Measurements from ENCODE around the gene RIN2.

Gene RIN2

DNA sequence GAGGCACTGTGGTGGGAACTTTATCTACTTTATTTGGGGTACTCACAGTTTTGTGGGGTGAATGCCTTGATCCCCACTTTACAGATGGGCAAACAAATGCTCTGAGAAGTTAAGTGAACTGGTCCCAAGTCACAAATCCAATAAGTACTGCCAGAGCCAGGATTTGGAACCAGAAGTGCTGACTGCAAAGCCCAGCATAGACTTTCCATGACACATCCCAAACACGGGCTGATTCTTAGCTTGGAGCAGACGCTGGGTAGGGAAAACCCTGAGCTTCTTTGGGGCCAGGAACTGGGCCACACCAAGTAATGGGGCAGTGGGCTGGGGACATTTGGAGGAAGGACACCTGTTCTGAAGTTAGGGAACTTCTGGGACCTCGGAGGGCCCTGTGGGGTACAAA lies 20.3 kb downstream of the RIN2 start:
- DNase-seq (ENCODE audit: low spot score in 2 of 2) (no peak), ATAC-seq (ENCODE audit: low read depth) (no peak)
- Mint-ChIP-seq H3K9me3 (peaks cover 3% of the 10 kb centered on the region), H3K4me3 (no peak overlapping the region), H3K36me3 (no peaks in the 10 kb centered on the region), H3K27ac (no peak overlapping the region), H3K4me1 (peaks cover 6% of the 10 kb centered on the region), H3K27me3 (peaks cover 4% of the 10 kb centered on the region)

DNA sequence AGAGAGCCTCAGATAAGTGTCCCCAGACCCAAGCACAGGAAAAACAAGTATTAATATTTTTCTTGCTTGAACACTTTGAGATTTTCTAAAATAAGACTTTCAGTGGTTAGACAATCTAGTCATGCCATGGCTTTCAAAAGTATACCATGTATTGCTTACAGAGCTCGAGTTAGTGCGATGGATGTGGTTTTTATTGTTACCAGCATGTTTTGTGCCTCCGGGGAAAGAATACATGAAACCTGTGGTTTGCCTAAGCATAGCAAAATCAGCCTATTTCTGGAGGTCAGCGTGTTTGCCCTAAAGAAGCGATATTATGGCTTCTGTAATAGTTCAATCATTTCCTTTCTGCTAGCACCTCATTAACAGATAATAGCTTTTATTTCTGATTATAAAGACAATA lies 21.6 kb downstream of the RIN2 start:
- Mint-ChIP-seq H3K4me3 (no peak overlapping the region), H3K27me3 (peaks cover 2% of the 10 kb centered on the region), H3K4me1 (peaks cover 7% of the 10 kb centered on the region), H3K9me3 (peaks cover 3% of the 10 kb centered on the region), H3K27ac (no peak overlapping the region), H3K36me3 (no peaks in the 10 kb centered on the region)
- DNase-seq (ENCODE audit: low spot score in 2 of 2) (no peak), ATAC-seq (ENCODE audit: low read depth) (no peak)

DNA sequence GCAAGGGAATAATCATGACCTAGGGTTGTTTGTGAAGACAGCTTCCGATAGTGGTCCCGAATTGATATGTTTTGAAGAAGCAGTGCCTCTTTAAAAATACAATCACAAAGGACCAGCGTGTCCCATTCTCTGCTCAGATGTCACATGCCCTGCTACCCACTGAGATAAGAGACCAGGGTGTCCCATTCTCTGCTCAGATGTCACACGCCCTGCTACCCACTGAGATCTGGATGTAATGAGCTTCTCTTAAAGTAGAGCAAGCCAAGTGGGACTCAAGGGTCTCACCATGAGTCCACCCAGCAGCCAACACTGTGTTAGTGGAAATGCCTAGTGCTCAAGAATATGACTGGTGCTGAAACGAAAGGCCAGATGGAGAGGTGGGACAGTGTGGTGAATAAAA lies 22.2 kb downstream of the RIN2 start:
- Mint-ChIP-seq H3K27ac (no peak overlapping the region), H3K9me3 (peaks cover 3% of the 10 kb centered on the region), H3K27me3 (peaks cover 2% of the 10 kb centered on the region), H3K4me1 (peaks cover 14% of the 10 kb centered on the region), H3K4me3 (no peak overlapping the region), H3K36me3 (no peaks in the 10 kb centered on the region)
- no peak for DNase-seq (ENCODE audit: low spot score in 2 of 2)
- no peak for ATAC-seq (ENCODE audit: low read depth)

DNA sequence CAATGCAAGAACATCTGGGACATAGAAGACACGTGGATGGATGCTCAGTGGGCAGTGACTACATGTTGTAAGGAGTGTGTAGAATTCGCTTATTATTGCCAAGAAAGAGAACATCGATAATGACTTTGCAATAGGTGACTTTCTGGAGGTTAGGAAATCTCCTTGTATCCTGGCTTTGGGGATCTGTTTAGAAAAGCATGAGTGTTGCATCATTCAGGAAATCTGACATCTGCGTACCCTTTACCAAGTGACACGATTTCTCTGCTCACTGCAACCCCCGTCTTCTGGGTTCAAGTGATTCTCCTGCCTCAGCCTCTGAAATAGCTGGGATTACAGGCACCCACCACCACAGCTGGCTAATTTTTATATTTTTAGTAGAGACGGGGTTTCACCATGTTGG lies 23.2 kb downstream of the RIN2 start:
- Mint-ChIP-seq H3K27me3 (peaks cover 4% of the 10 kb centered on the region), H3K27ac (no peak overlapping the region), H3K4me1 (peaks cover 16% of the 10 kb centered on the region), H3K9me3 (peaks cover 3% of the 10 kb centered on the region), H3K36me3 (no peaks in the 10 kb centered on the region), H3K4me3 (no peak overlapping the region)
- DNase-seq (ENCODE audit: low spot score in 2 of 2) (no peak), ATAC-seq (ENCODE audit: low read depth) (no peak)

DNA sequence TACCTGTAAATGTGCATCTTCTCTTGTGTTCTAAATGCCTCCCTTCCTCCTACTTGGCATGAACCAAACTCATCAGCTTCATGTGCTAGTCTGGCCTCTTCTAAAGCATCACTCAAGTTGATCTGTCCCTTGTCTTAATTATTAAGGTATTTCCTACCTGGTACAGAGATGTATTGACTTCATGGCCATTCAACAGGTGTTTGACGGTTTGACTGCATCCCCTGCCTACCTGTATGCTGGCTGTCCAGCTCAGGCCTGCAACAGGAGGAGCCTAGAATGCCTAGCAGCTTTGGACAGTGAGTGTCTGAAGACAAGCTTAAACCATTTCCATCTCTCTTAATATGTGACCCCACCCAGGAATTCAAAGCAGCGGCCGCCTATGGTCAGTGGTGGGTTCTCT lies 24.6 kb downstream of the RIN2 start:
- H3K9me3 Mint-ChIP-seq, result peaks cover 3% of the 10 kb centered on the region
- H3K4me1 Mint-ChIP-seq, result peaks cover 16% of the 10 kb centered on the region
- ATAC-seq (ENCODE audit: low read depth), result no peak
- no peaks in the 10 kb centered on the region for H3K36me3 Mint-ChIP-seq
- DNase-seq (ENCODE audit: low spot score in 2 of 2), result no peak
- H3K27me3 Mint-ChIP-seq, result peaks cover 2% of the 10 kb centered on the region
- H3K27ac Mint-ChIP-seq, result no peak overlapping the region
- H3K4me3 Mint-ChIP-seq, result no peak overlapping the region

DNA sequence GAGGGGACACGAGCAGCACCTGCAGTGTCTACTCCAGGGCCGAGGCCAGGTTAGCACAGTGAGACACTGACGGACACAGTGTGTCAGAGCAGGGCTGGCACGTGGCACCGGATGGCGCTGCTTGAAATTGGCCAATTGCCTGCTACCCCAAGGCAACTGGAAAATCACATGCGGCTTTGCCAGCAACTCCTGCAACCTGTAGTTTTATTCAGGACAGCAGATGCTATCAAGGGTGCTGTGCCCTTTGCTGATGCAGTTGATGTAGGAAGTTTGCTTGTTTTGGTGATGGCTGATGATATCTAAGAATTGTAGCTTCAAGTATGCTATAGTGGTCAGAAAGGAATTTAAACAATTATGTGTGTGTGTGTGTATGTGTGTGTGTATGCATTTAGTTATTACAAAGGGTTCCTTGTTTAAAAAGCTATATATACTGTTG lies 25.9 kb downstream of the RIN2 start:
- DNase-seq (ENCODE audit: low spot score in 2 of 2) (no peak), ATAC-seq (ENCODE audit: low read depth) (no peak)
- Mint-ChIP-seq H3K4me1 (peaks cover 16% of the 10 kb centered on the region), H3K9me3 (peaks cover 4% of the 10 kb centered on the region), H3K27me3 (peaks cover 2% of the 10 kb centered on the region), H3K27ac (no peak overlapping the region), H3K36me3 (no peaks in the 10 kb centered on the region), H3K4me3 (no peak overlapping the region)

DNA sequence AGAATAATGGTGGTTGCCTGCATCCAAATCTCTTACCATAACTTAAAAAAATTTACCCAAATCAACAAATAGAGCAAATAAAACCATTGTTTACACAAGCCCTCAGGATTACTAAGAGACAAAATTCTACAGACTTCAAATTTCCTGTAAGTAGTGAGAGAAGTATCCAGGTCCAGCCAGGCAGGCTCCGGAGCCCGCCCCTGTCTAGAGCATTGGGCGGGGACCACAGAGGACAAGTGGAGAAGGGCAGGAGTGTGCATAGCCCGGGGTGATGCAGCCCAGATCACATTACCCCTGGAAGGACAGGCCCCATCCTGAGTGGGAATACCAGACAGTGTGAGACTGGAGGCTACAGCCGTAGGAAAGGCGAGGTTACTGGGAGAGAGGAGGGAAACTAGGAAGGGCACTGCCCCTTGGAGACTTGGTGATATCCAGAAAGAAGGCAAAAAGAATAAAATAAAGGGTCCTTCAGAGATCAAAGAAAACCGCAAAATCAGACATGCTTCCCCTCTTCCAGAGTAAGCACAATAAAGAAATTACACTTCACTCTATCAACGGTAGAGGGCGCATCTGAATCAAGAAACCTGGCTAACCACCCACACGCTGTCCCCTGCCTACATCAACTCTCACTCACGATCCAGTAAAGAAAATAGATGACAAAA lies 26.6 kb downstream of the RIN2 start:
- Mint-ChIP-seq H3K27ac (no peak overlapping the region), H3K27me3 (peaks cover 2% of the 10 kb centered on the region), H3K4me3 (no peak overlapping the region), H3K9me3 (peaks cover 4% of the 10 kb centered on the region), H3K4me1 (peaks cover 16% of the 10 kb centered on the region), H3K36me3 (no peaks in the 10 kb centered on the region)
- peak; percentile 42 to 58 for DNase-seq (ENCODE audit: low spot score in 2 of 2)
- peak; percentile 86 for ATAC-seq (ENCODE audit: low read depth)

DNA sequence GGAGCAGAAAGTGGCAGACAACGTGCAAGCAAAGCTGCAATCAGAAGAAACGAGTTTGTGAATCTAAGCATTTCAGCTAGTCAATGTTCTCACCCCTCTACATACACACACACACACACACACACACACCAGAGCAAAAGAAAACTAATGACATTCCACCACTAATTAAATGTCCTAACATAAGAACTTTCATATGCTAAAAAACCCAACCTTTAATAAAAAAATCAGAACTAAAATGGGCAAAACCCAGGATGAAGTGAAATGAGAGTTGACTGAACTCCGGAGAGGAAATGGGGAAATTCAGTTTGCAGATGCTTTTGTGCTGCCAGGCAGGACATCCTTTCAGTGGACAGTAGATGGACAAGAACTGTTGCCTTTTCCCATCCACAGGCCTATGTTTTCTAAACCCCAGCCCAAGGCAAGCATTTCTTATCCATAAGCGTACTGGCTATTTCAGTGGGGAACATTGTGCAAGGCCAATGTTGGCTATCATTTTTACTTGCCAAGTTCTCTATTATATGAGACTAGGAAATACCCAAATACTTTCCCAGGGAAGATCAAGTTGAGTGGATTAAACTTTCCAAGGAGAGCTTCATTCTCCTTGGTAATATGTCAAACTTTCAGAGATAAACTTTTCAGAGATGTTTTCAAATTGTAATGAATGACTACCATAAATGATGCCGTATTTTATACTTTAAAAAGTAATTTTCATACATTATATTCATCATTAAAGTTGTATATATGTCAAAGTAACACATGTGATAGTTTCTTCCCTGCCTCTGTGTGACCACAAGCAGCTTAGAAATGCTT lies 27.3 kb downstream of the RIN2 start:
- H3K27ac Mint-ChIP-seq, result no peak overlapping the region
- H3K9me3 Mint-ChIP-seq, result peaks cover 4% of the 10 kb centered on the region
- ATAC-seq (ENCODE audit: low read depth), result no peak
- no peak for DNase-seq (ENCODE audit: low spot score in 2 of 2)
- no peaks in the 10 kb centered on the region for H3K36me3 Mint-ChIP-seq
- H3K27me3 Mint-ChIP-seq, result peaks cover 2% of the 10 kb centered on the region
- peaks cover 16% of the 10 kb centered on the region for H3K4me1 Mint-ChIP-seq
- no peak overlapping the region for H3K4me3 Mint-ChIP-seq

DNA sequence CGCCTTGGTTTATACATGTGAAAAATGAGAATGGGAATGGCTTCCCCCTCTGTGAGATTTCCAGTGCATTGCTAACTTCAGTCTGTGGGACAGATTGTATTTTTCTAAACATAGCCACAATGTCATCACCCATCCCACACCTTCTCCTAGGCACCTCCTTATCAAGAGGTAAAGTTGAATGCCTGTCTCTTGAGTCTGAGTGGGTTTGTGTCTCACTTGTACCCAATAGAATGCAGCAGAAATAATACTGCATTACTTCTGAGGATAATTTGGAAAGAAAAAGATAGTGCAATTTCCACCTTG lies 27.9 kb downstream of the RIN2 start:
- Mint-ChIP-seq H3K36me3 (no peaks in the 10 kb centered on the region), H3K4me1 (peaks cover 12% of the 10 kb centered on the region), H3K27me3 (peaks cover 2% of the 10 kb centered on the region), H3K4me3 (no peak overlapping the region), H3K9me3 (peaks cover 2% of the 10 kb centered on the region), H3K27ac (no peak overlapping the region)
- no peak for DNase-seq (ENCODE audit: low spot score in 2 of 2)
- no peak for ATAC-seq (ENCODE audit: low read depth)

DNA sequence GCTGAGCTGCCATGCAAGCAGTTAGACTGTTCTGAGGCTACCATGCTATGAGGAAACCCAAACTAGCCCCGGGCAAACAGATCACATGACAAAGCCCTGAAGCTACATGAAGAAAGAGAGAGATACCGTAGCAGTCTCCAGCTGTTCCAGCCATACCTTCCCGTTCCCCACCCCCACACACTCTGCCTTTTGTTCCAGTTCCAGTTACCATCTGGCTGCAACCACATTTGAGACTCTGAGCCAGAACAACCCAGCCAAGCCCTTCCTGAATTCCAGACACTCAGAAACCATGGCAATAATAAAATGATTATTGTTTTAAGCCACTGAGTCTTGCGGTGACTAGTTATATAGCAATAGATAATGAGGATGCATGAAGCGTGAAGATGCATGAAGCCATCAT lies 28.3 kb downstream of the RIN2 start:
- Mint-ChIP-seq H3K36me3 (no peaks in the 10 kb centered on the region), H3K4me3 (no peak overlapping the region), H3K27ac (no peak overlapping the region), H3K9me3 (peaks cover 2% of the 10 kb centered on the region), H3K4me1 (peaks cover 10% of the 10 kb centered on the region), H3K27me3 (peaks cover 2% of the 10 kb centered on the region)
- DNase-seq (ENCODE audit: low spot score in 2 of 2) (no peak), ATAC-seq (ENCODE audit: low read depth) (no peak)

DNA sequence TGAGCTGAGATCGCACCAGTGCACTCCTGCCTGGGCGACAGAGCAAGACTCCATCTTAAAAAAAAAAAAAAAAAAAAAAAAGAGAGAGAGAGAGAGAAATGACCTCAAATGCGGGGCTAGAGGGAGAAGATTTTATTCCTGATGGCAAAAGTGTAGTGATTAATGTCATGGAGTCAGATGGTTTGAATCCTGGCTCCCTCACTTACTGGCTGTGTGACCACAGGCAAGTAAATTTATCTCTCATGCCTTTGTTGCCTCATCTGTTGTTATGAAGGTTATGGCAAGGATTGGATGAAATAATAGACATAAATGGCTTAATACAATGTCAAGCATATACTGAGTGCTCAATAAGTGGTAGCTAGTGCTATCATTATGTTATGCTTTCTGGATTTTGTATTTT lies 29.3 kb downstream of the RIN2 start:
- H3K4me3 Mint-ChIP-seq, result no peak overlapping the region
- peaks cover 4% of the 10 kb centered on the region for H3K27me3 Mint-ChIP-seq
- no peak overlapping the region for H3K27ac Mint-ChIP-seq
- DNase-seq (ENCODE audit: low spot score in 2 of 2) (no peak), ATAC-seq (ENCODE audit: low read depth) (no peak)
- H3K9me3 Mint-ChIP-seq, result peaks cover 2% of the 10 kb centered on the region
- no peaks in the 10 kb centered on the region for H3K36me3 Mint-ChIP-seq
- peaks cover 10% of the 10 kb centered on the region for H3K4me1 Mint-ChIP-seq

DNA sequence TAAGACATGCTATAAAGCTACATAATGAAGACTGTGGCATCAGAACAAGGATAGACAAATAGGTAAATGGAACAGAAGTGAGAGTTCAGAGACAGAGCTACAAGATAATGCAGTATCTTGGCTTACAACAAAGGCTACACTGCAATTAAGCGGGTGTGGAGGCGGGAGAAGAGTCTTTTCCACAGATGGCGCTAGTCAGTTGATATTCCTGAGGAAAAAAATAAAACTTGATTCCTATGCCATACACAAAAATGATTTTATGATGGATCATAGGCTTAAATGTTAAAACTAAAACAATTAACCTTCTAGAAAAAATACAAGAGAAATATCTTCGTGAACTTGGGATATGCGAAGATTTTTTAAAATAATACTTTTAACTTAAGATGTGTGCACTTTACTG lies 31.0 kb downstream of the RIN2 start:
- H3K9me3 Mint-ChIP-seq, result peaks cover 2% of the 10 kb centered on the region
- no peak overlapping the region for H3K4me3 Mint-ChIP-seq

DNA sequence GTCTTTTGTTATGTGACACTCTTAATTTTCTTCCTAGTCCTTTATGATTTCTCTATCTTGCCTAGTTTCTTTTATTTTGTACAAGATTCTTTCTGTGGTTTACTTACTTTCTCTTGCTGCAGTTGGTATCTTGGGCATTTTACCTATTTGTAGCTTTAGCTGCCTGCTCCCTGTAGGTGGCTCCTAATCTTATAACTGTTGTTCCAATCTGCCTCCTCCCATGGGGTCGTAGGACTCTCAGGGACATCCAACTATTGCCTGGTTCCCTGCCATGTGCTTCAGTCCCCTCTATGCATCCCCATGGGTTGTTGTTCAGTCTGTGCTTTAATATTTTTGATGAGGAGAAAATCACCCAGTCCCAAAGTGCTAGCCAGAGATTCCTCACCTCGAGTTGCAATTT lies 31.4 kb downstream of the RIN2 start:
- H3K9me3 Mint-ChIP-seq, result peaks cover 2% of the 10 kb centered on the region
- ATAC-seq (ENCODE audit: low read depth), result no peak

More for the DNA sequence above, 31.0 kb downstream of the RIN2 start:
- Mint-ChIP-seq H3K36me3 (no peaks in the 10 kb centered on the region), H3K27me3 (peaks cover 6% of the 10 kb centered on the region), H3K27ac (no peak overlapping the region), H3K4me1 (peaks cover 10% of the 10 kb centered on the region)
- ATAC-seq (ENCODE audit: low read depth) (no peak), DNase-seq (ENCODE audit: low spot score in 2 of 2) (no peak)

DNA sequence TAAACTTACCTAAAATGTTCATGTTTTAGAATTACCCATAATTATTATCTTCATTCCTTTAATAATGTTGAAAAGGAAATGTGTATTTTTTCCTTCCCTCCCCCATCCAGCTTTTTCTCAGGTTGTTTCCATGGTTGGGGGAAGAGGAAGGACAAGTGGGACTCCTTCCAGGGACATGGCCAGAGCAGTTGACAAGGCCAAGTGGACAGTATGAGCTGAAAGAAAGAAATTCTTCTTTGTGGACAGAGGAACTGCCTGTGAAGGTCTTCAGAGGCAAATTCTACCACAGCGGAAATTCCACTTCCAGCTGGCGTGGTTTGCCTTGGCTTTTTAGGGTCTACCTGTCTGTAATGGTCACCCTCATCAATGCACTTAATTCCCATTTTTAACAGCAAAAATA lies 33.8 kb downstream of the RIN2 start:
- ATAC-seq (ENCODE audit: low read depth) (no peak), DNase-seq (ENCODE audit: low spot score in 2 of 2) (no peak)
- Mint-ChIP-seq H3K4me3 (no peak overlapping the region), H3K36me3 (no peaks in the 10 kb centered on the region), H3K4me1 (no peaks in the 10 kb centered on the region), H3K27ac (no peak overlapping the region), H3K27me3 (peaks cover 4% of the 10 kb centered on the region), H3K9me3 (peaks cover 2% of the 10 kb centered on the region)

More for the DNA sequence above, 31.4 kb downstream of the RIN2 start:
- no peak overlapping the region for H3K27ac Mint-ChIP-seq
- H3K4me3 Mint-ChIP-seq, result no peak overlapping the region
- H3K4me1 Mint-ChIP-seq, result peaks cover 10% of the 10 kb centered on the region
- H3K27me3 Mint-ChIP-seq, result peaks cover 6% of the 10 kb centered on the region
- no peaks in the 10 kb centered on the region for H3K36me3 Mint-ChIP-seq
- DNase-seq (ENCODE audit: low spot score in 2 of 2), result no peak

DNA sequence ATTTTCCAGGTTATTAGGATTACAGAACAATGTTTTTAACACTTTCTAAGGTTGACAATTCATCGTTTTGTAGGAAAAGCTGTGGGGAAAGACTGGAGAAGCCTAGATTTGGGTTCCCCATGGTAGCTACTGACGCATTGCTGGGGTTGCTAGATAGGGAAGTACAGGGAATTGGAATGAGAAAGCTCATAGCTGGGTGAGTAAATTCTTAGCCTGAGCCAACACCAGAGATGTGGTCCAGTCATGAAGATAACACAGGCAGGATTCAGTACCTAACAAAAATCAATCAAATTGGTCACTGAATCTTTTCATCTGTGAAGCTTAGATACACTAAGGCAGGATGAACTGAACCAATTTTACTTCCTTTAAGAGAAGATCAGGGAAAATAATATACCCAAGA lies 35.7 kb downstream of the RIN2 start:
- ATAC-seq (ENCODE audit: low read depth), result no peak

More for the DNA sequence above, 35.7 kb downstream of the RIN2 start:
- no peak for DNase-seq (ENCODE audit: low spot score in 2 of 2)
- Mint-ChIP-seq H3K27me3 (peaks cover 4% of the 10 kb centered on the region), H3K27ac (no peak overlapping the region), H3K9me3 (no peaks in the 10 kb centered on the region), H3K4me3 (no peak overlapping the region), H3K36me3 (no peaks in the 10 kb centered on the region), H3K4me1 (no peaks in the 10 kb centered on the region)

Measured in memory B cell (primary cell).